Activated CD8-positive, alpha-beta memory T cell treated with anti-CD3 and anti-CD28 coated beads, Interleukin-2, amount 10 ng/mL, durations not matched to agents 7 days and 5 days (primary cell): ENCODE data around the gene PLCB1. TPM values are rescaled to one million over a fixed set of nuclear protein-coding genes. Genes with fewer than 3 reads are reported as not detected.

Experiments
- ATAC-seq: fragments of 150-1000 bp; cut with Tn5 transposase; one replicate; pipeline ENCODE4 v1.10.0; 2021; ENCODE audit warnings: moderate library complexity
- CTCF ChIA-PET: fragments of 350-600 bp; sonication (Branson Sonifier 250); formaldehyde crosslinking; loops from one replicate; lab custom pipeline; 2021; ENCODE audit warnings: antibody characterized with exemption; lab: Charles Lee
- DNase-seq: peaks from one replicate; pipeline ENCODE4 v3.0.0-alpha.2; 2020
- H3K27ac Mint-ChIP-seq: one replicate; pipeline ENCODE4 v1.8.0; 2021; ENCODE audit warnings: mild to moderate bottlenecking, mixed read lengths
- H3K27me3 Mint-ChIP-seq: one replicate; pipeline ENCODE4 v1.8.0; 2021; ENCODE audit warnings: mixed read lengths
- H3K36me3 Mint-ChIP-seq: one replicate; pipeline ENCODE4 v1.8.0; 2021; ENCODE audit warnings: mild to moderate bottlenecking, mixed read lengths
- H3K4me1 Mint-ChIP-seq: one replicate; pipeline ENCODE4 v1.8.0; 2021; ENCODE audit warnings: mixed read lengths
- H3K4me3 Mint-ChIP-seq: one replicate; pipeline ENCODE4 v1.8.0; 2021; ENCODE audit warnings: mild to moderate bottlenecking, moderate library complexity, mixed read lengths
- H3K9me3 Mint-ChIP-seq: one replicate; pipeline ENCODE4 v1.8.0; 2022; ENCODE audit warnings: low read depth, mixed read lengths
- total RNA-seq, 2 experiments: library from RNA; stranded (reverse); gene quantifications; one replicate each; pipeline ENCODE4 v1.2.3, GENCODE V29; 2021

PLCB1 gene
- total RNA-seq, 2 experiments from 2014 or later = 2.4 to 3.2 TPM

DNA sequence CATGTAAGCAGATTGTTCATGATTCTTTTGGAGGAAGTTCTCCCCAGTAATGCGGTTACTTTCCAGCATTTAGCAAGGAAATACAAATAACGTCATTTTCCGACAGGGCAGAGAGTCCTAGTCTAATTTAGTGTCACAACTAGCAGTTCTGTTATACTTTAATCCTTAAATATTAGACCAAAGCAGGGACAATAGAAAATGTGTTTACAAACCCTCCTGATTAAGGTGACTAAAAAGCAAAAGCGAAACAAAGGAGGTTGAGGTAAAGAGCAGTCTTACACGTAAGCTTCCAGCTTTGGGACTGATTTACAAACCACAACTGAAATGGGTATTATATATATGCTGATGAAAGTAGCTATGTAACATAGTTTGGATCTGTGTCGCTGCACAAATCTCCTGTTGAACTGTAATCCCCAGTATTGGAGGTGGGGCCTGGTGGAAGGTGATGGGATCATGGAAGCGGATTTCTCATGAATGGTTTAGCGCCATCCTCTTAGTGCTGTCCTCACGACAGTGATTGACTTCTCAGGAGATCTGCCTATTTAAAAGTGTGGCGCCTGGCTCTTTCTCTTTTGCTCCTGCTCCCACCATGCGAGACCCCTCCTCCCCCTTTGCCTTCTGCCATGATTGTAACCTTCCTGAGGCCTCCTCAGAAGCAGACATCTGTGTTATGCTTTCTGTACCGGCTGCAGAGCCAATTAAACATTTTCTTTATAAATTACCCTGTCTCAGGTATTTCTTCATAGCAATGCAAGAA, 81.9 kb downstream of the PLCB1 start:
- CTCF ChIA-PET = interaction anchor here (1.1 kb wide), 1 partner anchor 81 kb away, joined by 3 read pairs; no protein-coding TSS in a partner anchor
- peak overlapping the region; percentile 67 for H3K4me3 Mint-ChIP-seq
- peak; percentile 83 for ATAC-seq
- no peaks in the 10 kb centered on the region for H3K9me3 Mint-ChIP-seq
- no peak for DNase-seq
- H3K27ac Mint-ChIP-seq = peak overlapping the region; percentile 84
- H3K27me3 Mint-ChIP-seq = peaks cover under 1% of the 10 kb centered on the region
- peaks cover 57% of the 10 kb centered on the region for H3K4me1 Mint-ChIP-seq
- H3K36me3 Mint-ChIP-seq = peaks cover 2% of the 10 kb centered on the region

DNA sequence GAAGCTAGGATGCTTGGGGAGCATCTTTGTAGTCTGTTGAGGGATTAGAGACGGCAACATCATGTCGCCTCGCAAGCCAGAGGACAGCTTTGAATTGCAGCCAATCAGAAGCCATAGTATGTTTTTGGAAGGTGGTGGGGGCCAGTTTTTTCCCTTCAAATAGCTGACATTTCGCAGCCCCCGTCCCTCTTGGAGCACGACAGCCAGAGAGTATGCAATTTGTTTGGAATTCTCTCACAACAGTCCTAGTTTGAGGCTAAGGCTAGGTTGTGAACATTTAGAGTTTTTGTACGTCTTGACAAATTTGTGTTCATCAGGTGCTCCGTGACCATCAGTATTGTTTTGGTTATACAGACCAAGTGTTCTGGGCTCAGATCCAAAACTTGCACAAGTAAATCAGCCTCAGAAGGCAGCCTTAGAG, 83.3 kb downstream of the PLCB1 start:
- Mint-ChIP-seq H3K27ac (no peak overlapping the region), H3K36me3 (peaks cover 2% of the 10 kb centered on the region), H3K4me3 (no peak overlapping the region), H3K27me3 (no peaks in the 10 kb centered on the region), H3K4me1 (peaks cover 51% of the 10 kb centered on the region), H3K9me3 (no peaks in the 10 kb centered on the region)
- DNase-seq (no peak), ATAC-seq (no peak)
- CTCF ChIA-PET = no interaction called here

DNA sequence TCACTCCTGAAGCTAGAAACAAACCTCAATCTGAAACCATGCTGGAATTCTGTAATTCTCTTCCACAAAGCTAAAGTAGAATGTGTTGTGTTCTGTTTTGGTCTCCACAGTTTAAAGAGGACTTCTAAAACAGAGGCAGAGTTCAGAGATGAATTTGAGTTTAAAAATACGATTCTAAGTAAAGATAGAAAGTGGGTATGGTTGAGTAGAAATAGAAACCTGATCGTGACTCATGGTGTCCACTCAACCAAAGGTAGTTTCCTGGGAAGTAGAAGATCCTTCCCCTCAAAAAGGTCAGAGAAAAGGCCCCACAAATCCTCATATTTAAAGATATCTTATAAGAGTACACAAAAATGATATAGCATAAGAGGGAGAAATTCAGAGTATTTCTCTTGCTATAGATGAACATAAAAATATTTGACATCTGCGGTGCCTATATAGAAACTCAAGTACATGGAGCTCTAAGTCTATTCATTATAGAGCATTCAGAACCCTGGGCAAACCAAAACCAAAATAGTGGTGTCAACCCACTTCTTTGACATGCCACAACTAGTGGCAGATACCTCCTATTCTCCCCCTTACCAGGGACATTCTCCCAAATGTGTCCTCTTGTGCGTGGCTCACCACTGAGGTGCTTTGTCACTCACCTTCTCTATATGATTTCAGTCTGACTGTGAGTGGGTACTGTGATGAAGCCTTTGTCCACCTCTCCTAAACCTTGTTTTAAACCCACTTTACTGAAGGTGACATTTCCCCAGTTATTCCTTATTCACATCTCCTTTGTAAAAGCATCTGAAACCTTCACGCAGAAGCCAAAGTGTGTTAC, 84.5 kb downstream of the PLCB1 start:
- Mint-ChIP-seq H3K9me3 (no peaks in the 10 kb centered on the region), H3K36me3 (peaks cover 2% of the 10 kb centered on the region), H3K27me3 (no peaks in the 10 kb centered on the region), H3K4me3 (no peak overlapping the region), H3K4me1 (peaks cover 48% of the 10 kb centered on the region), H3K27ac (no peak overlapping the region)
- CTCF ChIA-PET = interaction anchor here (1.6 kb wide), 1 partner anchor 83 kb away, joined by 5 read pairs; no protein-coding TSS in a partner anchor
- no peak for DNase-seq
- ATAC-seq = peak; percentile 21

DNA sequence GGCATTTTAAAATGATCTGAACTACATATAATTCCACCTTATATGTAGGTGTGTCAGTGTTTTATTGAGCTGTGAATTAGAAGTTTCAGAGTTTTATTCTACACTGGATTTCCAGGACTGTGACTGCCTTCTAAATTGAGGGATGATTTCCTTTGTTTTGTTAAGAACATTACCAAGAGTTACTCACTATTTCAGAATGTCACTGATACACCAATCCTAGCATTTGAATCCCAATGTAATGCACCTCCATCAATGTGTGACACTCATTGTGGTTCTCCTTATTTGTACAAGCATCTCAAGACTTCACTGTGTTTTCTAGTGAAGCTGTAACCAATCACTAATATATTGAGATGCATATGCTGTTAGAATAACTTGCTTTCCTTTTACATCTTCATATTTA, 86.8 kb downstream of the PLCB1 start:
- Mint-ChIP-seq H3K27me3 (no peaks in the 10 kb centered on the region), H3K4me1 (peaks cover 38% of the 10 kb centered on the region), H3K4me3 (no peak overlapping the region), H3K27ac (no peak overlapping the region), H3K9me3 (no peaks in the 10 kb centered on the region), H3K36me3 (no peaks in the 10 kb centered on the region)
- no peak for DNase-seq
- ATAC-seq = no peak
- CTCF ChIA-PET = no interaction called here

DNA sequence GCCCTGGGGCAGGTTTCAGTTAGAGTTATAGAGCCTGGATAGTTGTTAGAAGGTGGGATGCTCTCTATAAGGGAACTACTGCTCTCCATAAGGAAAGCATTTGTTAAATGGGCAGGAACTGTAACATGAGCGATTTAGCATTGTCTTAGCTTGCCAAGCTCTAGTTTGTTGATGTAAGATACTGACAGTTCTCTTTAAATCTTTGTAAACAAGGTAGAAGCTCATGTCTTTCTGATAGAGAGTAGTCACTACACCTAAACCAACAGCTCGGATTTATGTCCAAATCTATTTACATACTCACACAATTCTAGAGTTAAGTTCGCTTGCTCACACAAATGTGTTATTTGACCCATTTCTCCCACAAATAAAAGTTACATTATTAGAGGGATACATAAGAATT, 87.3 kb downstream of the PLCB1 start:
- no peak overlapping the region for H3K4me3 Mint-ChIP-seq
- ATAC-seq (no peak), DNase-seq (no peak)
- no peaks in the 10 kb centered on the region for H3K9me3 Mint-ChIP-seq
- H3K4me1 Mint-ChIP-seq = peaks cover 32% of the 10 kb centered on the region
- H3K27ac Mint-ChIP-seq = no peak overlapping the region
- no peaks in the 10 kb centered on the region for H3K27me3 Mint-ChIP-seq
- no peaks in the 10 kb centered on the region for H3K36me3 Mint-ChIP-seq
- CTCF ChIA-PET = no interaction called here

DNA sequence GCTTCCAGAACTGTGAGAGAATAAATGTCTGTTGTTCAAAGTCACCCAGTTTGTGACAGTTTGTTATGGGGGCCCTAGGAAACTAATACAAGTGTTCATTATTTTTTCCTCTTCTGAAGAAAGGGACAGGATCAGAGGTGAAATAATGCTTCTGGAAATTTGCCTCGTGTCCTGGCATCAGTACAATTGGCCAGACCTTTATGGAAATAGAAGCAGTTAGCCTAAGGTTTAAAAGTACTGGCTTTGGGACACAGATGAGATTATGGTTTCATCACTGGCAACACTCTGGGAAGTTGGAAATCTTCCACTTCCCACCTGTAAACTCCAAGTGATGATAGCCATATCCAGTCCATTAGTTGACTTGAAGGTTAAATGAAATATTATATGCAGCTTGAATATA, 88.7 kb downstream of the PLCB1 start:
- ATAC-seq = no peak
- DNase-seq = no peak
- CTCF ChIA-PET = no interaction called here
- Mint-ChIP-seq H3K36me3 (no peaks in the 10 kb centered on the region), H3K4me1 (peaks cover 22% of the 10 kb centered on the region), H3K4me3 (no peak overlapping the region), H3K9me3 (no peaks in the 10 kb centered on the region), H3K27ac (no peak overlapping the region), H3K27me3 (no peaks in the 10 kb centered on the region)

DNA sequence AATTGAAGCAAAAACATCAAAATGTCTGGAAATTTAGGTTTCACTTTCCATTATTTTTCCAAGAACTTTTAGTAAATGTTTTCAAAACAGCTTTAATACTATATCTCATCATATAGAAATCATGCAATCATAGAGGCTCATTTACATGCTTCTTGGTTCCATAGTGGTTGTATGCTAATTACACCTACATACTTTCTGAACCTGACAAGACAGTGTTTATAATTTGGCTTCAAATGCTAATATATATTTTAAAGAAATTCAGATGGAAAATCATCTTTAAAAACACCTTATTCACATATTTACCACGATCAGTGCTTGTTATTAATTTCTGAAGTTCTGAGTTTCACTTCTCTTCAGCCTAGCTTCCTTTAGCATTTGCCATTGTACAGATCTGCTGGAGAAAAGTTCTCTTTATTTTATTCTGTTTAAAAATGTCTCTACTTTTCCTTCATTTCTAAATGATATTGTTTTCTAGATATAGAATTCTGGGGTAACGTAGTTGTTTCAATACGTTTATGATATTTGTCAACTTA, 89.9 kb downstream of the PLCB1 start:
- no peak for DNase-seq
- Mint-ChIP-seq H3K9me3 (no peaks in the 10 kb centered on the region), H3K4me3 (no peak overlapping the region), H3K36me3 (no peaks in the 10 kb centered on the region), H3K27ac (no peak overlapping the region), H3K27me3 (no peaks in the 10 kb centered on the region), H3K4me1 (peaks cover 10% of the 10 kb centered on the region)
- CTCF ChIA-PET = no interaction called here
- no peak for ATAC-seq

DNA sequence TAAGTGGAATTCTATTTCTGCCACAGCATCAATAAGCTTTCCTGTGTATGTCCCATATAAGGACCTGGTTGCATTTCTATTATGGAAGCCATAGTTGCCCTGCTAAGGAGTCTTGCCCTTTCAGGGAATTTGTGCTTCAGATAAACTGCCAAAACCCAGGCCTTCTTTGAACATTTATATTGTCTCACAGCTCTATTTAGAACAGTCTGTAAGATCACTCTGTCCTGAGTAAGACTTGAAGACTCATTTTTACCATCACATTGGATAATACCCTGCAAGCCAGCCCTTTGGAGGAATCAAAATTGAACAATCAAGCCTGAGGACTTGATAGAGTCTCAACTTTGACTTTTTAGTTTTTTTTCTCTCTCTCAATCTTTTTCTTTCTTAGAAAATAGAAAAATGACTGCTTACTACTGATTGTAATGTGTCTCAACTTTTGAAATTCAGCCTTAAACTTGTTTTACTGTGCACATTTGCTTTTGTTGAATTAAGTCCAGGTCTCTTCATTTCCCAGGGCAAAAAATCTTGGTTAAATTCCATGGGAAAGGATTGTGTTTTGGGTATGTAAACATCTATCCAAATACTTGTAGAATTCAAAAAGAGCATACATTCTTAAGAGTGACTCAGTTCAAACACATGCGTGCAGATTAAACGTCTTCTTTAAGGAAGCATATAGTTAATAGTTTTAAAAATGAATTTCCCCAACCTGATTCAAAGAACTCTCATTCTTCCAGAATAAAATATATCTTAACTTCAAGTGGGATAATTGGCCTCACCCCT, 91.2 kb downstream of the PLCB1 start:
- H3K27ac Mint-ChIP-seq = no peak overlapping the region
- H3K4me3 Mint-ChIP-seq = no peak overlapping the region
- DNase-seq (no peak), ATAC-seq (no peak)
- H3K4me1 Mint-ChIP-seq = peaks cover 4% of the 10 kb centered on the region
- no peaks in the 10 kb centered on the region for H3K36me3 Mint-ChIP-seq
- CTCF ChIA-PET = no interaction called here
- H3K27me3 Mint-ChIP-seq = no peaks in the 10 kb centered on the region
- H3K9me3 Mint-ChIP-seq = no peaks in the 10 kb centered on the region

DNA sequence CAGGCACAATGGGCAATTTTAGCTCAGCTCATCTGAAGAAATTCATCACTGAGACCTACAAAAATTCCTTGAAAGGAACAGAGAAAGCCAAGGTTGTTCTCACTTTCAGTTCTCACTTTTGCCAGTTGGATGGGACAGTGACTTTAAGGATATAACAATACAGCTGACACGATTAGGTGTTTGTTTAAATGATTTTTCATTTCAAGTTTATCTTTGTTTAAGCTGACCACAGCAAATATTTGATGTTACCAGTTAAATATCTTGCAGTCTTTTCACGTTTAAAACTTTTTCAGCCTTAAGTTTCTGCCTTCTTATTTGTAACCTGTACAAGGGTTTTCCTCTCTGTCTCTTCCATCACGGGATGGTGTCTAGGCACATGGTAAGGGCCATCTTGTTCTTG, 93.6 kb downstream of the PLCB1 start:
- CTCF ChIA-PET = no interaction called here
- no peak for DNase-seq
- Mint-ChIP-seq H3K4me3 (no peak overlapping the region), H3K27ac (no peak overlapping the region), H3K36me3 (no peaks in the 10 kb centered on the region), H3K4me1 (peaks cover 5% of the 10 kb centered on the region), H3K27me3 (no peaks in the 10 kb centered on the region), H3K9me3 (no peaks in the 10 kb centered on the region)
- ATAC-seq = no peak

DNA sequence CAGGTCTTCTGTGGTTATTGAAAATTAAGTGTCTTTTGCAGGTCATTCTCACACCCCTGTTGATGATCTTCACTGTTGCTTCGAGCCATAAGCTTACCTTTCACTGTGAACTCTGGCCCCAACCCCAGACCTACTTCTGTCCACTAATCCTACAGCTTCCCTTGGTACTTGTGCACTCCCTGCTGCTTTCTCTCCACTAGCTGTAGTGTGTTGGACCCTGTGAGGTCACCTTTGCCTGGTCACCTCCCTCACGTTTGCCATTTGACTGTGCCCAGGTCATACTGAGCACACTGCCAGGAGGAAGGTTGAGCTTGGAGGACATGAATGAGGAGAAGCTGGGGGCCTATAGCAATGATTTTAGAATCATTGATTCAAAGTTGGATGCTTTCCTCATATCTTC, 94.0 kb downstream of the PLCB1 start:
- DNase-seq (no peak), ATAC-seq (no peak)
- Mint-ChIP-seq H3K9me3 (no peaks in the 10 kb centered on the region), H3K27me3 (no peaks in the 10 kb centered on the region), H3K4me1 (peaks cover 5% of the 10 kb centered on the region), H3K36me3 (no peaks in the 10 kb centered on the region), H3K27ac (no peak overlapping the region), H3K4me3 (no peak overlapping the region)
- CTCF ChIA-PET = no interaction called here

DNA sequence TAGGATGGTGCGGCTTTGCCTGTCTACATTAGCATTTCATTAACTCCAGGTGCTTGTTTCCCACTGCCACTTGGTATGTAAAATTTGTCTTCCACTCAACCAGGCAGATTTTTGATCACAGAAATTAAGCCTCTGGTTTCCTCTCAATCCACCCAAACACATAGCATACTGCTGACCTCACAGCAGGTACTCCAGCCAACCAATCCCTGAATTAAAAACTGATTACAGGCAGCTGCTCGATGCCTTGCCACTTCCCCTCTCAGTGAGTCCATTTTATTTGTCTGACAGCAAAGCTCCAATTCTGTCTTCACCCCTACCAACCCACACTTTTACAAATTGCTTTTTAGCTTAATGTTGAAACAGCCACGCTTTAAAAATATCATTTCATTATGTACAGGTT, 95.2 kb downstream of the PLCB1 start:
- Mint-ChIP-seq H3K27me3 (no peaks in the 10 kb centered on the region), H3K36me3 (no peaks in the 10 kb centered on the region), H3K4me1 (peaks cover 3% of the 10 kb centered on the region), H3K4me3 (no peak overlapping the region), H3K27ac (no peak overlapping the region), H3K9me3 (no peaks in the 10 kb centered on the region)
- CTCF ChIA-PET = no interaction called here
- ATAC-seq (no peak), DNase-seq (no peak)

DNA sequence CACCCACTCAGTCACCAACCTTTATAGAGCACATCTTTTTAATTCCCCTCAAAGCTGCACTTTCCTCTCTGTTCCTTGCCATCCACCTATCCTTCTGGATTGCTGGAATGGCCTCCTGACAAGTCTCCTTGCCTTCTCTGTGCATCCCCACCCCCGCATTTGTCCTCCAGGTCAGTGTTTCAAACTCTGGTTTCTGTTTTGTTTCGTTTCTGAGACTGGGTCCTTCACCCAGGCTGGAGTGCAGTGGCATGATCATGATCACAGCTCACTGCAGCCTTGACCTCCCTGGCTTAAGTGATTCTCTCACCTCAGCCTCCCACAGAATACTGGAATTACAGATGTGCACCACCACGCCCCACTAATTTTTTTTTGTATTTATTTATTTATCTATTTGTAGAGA, 96.2 kb downstream of the PLCB1 start:
- DNase-seq (no peak), ATAC-seq (no peak)
- Mint-ChIP-seq H3K4me1 (peaks cover 3% of the 10 kb centered on the region), H3K36me3 (no peaks in the 10 kb centered on the region), H3K9me3 (no peaks in the 10 kb centered on the region), H3K4me3 (no peak overlapping the region), H3K27me3 (no peaks in the 10 kb centered on the region), H3K27ac (no peak overlapping the region)
- CTCF ChIA-PET = no interaction called here

DNA sequence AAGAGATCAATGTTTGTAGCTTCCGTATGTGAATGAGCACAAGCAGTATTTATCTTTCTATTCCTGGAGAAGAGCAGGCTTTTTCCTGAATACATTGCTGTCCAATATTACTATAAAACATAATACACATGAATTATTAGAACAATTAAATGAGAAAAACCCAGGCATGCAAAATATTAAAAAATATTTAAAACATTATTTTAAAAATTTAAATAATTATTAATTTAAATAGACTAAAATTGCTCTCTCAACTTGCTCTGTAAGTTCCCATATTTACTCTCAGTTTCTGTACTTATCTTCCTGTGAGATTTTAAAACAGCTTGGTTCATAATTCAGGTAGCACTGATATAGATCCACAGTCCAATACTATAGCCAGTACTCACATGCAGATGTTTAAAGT, 97.0 kb downstream of the PLCB1 start:
- H3K4me3 Mint-ChIP-seq = no peak overlapping the region
- H3K27me3 Mint-ChIP-seq = no peaks in the 10 kb centered on the region
- H3K36me3 Mint-ChIP-seq = no peaks in the 10 kb centered on the region
- ATAC-seq (no peak), DNase-seq (no peak)
- H3K27ac Mint-ChIP-seq = no peak overlapping the region
- H3K4me1 Mint-ChIP-seq = peaks cover 3% of the 10 kb centered on the region
- H3K9me3 Mint-ChIP-seq = no peaks in the 10 kb centered on the region
- CTCF ChIA-PET = no interaction called here
